Measurements from ENCODE around the gene ZFAND6.
"Not testable (repeated sequence)": the region's sequence is repeated elsewhere in the genome, so short reads cannot be mapped to it uniquely, and the experiment has no call there.

ZFAND6 gene

GRCh38 chr15:80058851-80059785 is at the start of gene ZFAND6:
Gene ZFAND6, plus strand, starts transcription at chr15:80059676. Its CDS starts 60,669 bp downstream, at chr15:80120345.
- FAIRE-seq = no peak
- peak; percentile 86 for DNase-seq (ENCODE audit: insufficient read length, low spot score)

DNA sequence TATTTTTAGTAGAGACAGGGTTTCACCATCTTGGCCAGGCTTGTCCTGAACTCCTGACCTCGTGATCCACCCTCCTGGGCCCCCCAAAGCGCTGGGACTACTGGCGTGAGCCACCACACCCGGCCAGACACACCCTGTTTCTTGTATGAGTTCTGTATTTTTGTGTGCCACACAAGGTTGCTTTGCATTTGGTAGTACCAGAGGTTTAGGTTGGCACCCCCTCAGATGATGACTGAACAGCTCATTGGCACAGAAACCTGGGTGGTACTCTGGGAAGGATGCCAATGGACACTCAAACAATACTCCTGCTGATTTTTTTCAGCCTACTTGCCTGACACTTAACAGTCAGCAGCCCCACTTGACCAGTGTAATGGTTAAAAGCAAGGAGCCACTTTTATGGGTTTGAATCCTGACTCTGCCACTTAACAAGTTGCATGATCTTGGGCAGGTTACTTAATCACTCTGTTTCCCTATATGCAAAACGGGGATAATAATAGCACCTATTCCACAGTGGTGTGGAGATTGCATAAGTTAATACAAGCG is 49.3 kb upstream of the ZFAND6 start:
- DNase-seq (ENCODE audit: insufficient read length, low spot score) (no peak), FAIRE-seq (no peak)

GRCh38 chr15:80011041-80011523 is 48.4 kb upstream of the ZFAND6 start:
- not testable (repeated sequence) for DNase-seq (ENCODE audit: insufficient read length, low spot score); FAIRE-seq

DNA sequence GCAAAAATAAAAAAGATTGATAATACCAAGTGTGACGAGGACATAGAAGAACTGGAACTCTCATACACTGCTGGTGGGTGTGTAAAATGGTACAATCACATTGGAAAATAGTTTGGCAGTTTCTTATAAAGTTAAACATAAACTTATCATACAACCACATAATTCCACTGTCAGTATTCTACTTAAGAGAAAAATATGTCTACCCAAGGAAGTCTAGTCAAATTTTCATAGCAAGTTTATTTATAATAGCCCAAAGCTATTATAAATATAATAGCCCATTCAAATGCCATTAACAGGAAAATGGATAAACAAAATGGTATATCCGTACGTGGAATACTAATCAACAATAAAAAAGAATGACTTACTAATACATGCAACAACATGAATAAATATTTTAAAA is 47.9 kb upstream of the ZFAND6 start:
- FAIRE-seq (no peak), DNase-seq (ENCODE audit: insufficient read length, low spot score) (no peak)

DNA sequence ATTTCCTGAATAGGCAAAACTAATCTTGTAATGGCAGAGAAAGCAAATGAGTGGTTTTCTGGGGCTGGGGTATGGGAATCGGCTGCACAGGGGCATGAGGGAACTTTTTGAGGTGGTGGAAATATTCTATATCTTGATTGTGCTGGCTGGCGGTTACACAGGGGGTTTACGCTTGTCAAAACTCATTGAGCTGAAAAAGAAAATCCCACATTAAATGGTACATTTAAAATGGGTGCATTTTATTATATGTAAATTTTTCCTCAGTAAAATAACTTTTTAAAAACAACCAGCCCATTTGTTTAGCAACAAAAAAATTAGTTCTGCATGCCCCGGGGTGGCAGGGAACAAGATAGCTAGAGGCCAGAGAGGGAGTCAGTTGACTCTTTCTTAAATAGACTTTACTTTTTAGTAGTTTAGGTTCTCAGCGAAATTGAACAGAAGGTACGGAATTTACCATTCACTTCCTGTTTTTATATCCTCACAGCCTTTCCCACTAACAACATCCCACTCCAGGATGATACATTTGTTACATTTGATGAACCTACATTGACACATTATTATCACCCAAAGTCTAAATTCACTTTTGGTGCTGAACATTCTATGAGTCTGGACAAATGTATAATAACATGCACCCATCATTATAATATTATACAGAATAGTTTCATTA is 47.3 kb upstream of the ZFAND6 start:
- DNase-seq (ENCODE audit: insufficient read length, low spot score) (no peak), FAIRE-seq (no peak)

DNA sequence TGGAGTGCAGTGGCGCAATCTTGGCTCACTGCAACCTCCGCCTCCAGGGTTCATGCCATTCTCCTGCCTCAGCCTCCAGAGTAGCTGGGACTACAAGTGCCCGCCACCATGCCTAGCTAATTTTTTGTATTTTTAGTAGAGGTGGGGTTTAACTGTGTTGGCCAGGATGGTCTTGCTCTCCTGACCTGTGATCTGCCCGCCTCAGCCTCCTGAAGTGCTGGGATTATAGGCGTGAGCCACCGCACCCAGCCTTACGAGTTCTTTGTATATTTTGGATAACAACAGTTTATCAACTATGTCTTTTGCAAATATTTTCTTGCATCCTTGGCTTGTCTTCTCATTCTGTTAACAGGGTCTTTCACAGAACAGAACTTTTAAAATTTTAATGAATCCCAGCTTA is 45.3 kb upstream of the ZFAND6 start:
- not testable (repeated sequence) for FAIRE-seq

DNA sequence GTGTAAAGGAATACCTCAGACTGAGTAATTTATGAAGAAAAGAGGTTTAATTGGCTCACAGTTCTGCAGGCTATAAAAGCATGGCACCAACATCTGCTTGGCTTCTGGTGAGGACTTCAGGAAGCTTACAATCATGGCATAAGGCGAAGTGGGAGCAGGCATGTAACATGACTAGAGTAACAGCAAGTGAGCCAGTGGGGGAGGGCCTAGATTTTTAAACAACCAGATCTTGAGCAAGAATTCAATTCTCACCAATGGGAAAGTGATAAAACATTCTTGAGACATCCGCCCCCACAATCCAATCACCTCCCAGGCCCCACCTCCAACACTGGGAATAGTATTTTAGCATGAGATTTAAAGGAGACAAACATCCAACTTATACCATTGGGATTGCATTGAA is 44.3 kb upstream of the ZFAND6 start:
- no peak for FAIRE-seq

More for the DNA sequence above, 45.3 kb upstream of the ZFAND6 start:
- DNase-seq (ENCODE audit: insufficient read length, low spot score) = not testable (repeated sequence)

DNA sequence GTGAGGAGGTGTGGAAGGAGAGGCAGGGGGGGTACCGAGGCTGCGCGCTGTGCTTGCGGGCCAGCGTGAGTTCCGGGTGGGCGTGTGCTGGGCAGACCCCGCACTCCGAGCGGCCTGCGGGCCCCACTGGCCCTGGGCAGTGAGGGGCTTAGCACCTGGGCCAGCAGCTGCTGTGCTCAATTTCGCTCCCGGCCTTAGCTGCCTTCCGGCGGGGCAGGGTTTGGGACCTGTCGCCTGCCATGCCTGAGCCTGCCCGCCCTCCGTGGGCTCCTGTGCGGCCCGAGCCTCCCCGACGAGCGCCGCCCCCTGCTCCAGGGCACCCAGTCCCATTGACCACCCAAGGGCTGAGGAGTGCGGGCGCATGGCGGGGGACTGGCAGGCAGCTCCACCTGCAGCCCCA is 43.0 kb upstream of the ZFAND6 start:
- FAIRE-seq; DNase-seq (ENCODE audit: insufficient read length, low spot score): not testable (repeated sequence)

More for the DNA sequence above, 44.3 kb upstream of the ZFAND6 start:
- DNase-seq (ENCODE audit: insufficient read length, low spot score) = no peak

DNA sequence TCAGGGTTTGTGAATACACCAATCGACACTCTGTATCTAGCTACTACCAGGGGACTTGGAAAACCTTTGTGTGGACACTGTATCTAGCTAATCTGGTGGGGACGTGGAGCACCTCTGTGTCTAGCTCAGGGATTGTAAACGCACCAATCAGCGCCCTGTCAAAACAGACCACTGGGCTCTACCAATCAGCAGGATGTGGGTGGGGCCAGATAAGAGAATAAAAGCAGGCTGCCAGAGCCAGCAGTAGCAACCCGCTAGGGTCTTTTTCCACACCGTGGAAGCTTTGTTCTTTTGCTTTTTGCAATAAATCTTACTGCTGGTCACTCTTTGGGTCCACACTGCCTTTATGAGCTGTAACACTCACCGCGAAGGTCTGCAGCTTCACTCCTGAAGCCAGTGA is 42.3 kb upstream of the ZFAND6 start:
- DNase-seq (ENCODE audit: insufficient read length, low spot score); FAIRE-seq: not testable (repeated sequence)

GRCh38 chr15:80019168-80019745 is 40.2 kb upstream of the ZFAND6 start:
- FAIRE-seq (no peak), DNase-seq (ENCODE audit: insufficient read length, low spot score) (no peak)

GRCh38 chr15:80020149-80020548 is 39.3 kb upstream of the ZFAND6 start:
- FAIRE-seq; DNase-seq (ENCODE audit: insufficient read length, low spot score): not testable (repeated sequence)

GRCh38 chr15:80020731-80021130 is 38.7 kb upstream of the ZFAND6 start:
- no peak for DNase-seq (ENCODE audit: insufficient read length, low spot score)
- no peak for FAIRE-seq

DNA sequence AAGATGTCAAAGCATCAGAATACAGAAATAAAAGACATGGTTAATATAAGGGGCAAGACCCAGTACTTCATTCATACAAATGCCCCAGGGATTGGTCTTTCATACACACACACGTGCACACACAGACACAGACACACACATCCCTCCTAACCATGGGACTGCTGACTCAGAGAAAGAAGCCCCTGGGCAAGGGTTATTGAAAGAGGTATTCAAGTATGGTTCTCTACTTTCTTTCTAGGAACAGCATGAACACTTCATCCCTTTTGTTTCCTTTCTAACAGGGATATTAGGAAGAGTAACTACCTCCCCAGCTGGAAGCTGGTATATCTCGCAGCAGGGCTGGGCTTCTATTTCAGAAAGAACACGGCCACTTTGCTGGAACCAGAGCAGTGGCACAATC is 33.2 kb upstream of the ZFAND6 start:
- no peak for FAIRE-seq
- DNase-seq (ENCODE audit: insufficient read length, low spot score) = no peak

GRCh38 chr15:80026754-80027153 is 32.7 kb upstream of the ZFAND6 start:
- FAIRE-seq (no peak), DNase-seq (ENCODE audit: insufficient read length, low spot score) (no peak)

- no peak for DNase-seq (ENCODE audit: insufficient read length, low spot score)
- FAIRE-seq = no peak
Observed at GRCh38 chr15:80028937-80029336, 30.5 kb upstream of the ZFAND6 start.

GRCh38 chr15:80031841-80032240 is 27.6 kb upstream of the ZFAND6 start:
- no peak for DNase-seq (ENCODE audit: insufficient read length, low spot score)
- FAIRE-seq = no peak

GRCh38 chr15:80034629-80035028 is 24.8 kb upstream of the ZFAND6 start:
- DNase-seq (ENCODE audit: insufficient read length, low spot score) (no peak), FAIRE-seq (no peak)

DNA sequence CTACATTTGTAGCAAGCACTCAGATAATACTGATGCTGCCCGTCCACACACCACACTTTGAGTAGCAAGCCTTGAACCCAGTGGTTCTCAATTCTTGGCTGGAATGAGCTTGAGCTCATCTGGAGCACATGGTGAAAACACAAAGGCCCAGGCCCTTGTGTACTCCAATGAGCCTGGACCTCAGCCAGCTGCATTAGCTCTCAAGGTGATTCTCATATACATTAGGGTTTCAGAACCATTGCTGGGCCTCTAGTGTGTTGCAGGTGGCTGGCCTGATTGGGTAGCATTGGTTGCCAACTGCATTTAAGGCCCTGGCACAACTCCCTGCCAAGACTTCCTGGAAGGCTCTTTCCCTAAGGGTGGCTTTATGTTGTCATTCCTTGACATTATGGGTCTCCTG is 23.4 kb upstream of the ZFAND6 start:
- DNase-seq (ENCODE audit: insufficient read length, low spot score) = no peak
- FAIRE-seq = no peak

- FAIRE-seq (no peak), DNase-seq (ENCODE audit: insufficient read length, low spot score) (no peak)
Observed at GRCh38 chr15:80041494-80042253, 17.8 kb upstream of the ZFAND6 start.

DNA sequence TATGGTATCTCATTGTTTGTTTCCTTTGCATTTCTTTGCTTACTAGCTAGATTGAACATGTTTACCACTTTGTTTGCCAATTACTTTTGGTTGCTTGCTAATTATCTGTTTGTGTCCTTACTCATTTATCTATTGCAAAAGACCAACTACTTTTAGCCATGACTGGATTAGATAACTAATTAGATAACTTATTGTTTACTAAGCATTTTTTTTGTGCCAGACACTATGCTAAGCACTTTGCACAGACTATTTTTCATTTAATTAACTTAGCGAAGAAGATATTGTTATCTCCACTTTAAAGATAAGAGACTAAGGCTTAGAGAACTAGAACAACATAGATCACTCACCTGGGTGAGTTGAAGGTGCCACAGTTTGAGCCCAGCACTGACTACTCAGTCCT is 16.9 kb upstream of the ZFAND6 start:
- DNase-seq (ENCODE audit: insufficient read length, low spot score) = no peak
- no peak for FAIRE-seq
